IPS-NIHi11 (cell line): ENCODE results near the gene ANKRD52.

Experiments
- DNase-seq: peaks from one replicate; pipeline ENCODE4 v3.0.0; 2012; ENCODE audit warnings: mixed read lengths, low spot score

The ANKRD52 gene

DNA sequence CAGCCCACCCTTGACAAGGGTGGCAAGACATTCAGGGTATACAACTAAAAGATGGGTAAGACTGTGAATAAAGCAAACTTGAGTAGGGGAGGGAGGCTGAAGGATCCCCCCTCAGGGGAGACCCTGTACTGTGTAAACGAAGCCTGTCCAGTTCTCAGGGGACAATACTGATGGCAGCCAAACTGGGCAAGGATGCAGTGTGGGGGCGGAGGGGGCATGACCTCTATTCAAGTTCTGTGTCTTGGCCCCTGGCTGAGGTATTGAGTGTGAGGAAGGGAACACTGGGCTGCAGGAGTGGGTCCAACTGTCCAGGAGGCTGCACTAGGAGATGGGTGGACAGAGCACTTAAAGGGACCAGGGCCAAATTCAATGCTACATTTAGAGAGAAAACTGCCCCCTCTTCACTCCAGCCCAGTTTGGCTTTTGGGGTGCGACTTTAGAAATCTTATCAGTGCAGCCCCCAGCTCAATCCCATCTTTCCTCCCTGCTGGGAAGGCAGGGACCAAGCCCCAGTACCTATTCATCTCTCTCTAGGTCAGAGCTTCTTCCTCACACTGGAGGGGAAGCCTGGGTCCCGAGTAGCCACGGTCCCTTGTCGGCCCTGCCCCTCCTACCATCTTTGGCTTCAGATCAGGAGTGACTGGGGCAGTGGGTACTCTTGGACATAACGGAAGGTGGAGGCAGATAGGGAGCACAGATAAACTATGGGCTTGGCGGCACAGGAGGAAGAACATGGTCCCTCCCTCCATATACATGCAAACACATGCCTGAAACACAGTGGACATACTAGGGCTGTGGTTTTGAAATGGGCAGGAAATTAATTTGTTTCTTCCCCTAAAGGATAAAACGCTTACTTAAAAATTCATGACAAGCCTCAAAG, 16.5 kb downstream of the ANKRD52 start:
- no peak for DNase-seq

DNA sequence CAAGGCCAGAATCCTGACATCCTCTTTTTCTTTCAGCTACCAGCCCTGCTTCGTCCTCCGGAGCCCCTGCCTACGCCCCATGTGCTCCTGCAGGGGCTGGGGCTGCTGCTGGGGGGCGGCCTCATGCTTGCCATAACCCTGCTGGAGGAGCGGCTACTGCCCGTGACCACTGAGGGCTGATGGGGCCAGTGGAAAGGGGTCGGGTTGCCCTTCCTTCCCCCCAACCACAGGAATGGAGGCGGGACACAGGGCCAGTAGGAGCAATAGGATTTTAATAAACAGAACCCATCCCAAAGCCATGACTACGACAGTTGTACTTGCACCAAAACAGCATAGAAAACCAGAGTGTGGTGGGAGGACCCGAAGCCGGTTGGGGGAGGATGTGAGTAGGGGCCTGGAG, 20.6 kb downstream of the ANKRD52 start:
- no peak for DNase-seq

DNA sequence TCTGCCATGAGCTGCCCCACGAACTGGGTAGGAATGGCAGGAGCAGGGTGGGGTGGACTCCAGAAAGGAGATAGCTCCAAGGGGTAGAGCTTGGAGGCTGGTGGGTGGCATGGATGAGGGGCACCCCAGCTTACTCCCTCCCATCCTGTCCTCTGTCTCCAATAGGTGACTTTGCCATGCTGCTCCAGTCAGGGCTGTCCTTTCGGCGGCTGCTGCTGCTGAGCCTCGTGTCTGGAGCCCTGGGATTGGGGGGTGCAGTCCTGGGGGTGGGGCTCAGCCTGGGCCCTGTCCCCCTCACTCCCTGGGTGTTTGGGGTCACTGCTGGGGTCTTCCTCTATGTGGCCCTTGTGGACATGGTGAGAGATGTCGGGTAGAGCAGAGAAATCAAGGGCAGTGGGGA, 21.2 kb downstream of the ANKRD52 start:
- no peak for DNase-seq

DNA sequence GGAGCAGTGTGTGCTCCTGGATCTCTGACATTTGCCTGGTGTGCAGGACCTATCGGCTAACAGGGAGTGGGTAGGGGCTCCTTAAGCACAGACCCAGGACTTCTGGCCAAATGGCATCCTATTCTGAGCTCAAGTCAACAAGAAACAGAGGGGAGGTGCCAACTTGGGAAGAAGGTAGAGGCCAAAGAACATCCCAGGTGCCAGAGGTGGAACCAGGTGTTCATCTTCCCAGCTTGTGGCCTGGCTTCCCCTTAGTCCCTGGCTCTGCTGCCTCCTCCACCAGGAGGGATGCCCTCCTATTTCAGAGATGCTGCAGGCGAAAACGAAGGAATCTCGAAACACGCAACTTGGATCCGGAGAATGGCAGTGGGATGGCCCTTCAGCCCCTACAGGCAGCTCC, 22.1 kb downstream of the ANKRD52 start:
- no peak for DNase-seq

DNA sequence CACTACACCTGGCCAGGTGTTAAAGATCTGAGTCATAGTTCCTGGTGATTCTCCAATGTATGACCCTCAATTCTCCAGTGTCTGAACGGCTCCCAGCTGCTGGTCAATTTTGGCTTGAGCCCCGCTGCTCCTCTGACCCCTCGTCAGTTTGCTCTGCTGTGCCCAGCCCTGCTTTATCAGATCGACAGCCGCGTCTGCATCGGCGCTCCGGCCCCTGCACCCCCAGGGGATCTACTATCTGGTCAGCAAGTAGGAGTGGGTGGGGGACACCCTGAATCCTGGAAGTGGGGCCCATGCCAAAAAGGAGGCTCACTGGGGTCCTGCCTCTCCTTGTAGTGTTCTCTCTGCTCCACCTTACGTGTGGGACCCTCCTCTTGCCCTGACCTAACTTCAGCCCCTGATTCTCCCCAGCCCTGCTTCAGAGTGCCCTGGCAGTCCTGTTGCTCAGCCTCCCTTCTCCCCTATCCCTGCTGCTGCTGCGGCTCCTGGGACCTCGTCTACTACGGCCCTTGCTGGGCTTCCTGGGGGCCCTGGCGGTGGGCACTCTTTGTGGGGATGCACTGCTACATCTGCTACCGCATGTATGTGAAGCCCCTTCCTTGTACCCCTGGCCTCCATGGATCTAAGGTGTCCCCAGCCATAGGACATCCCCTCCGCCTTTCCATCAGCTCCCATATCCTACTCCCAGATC, 23.3 kb downstream of the ANKRD52 start:
- no peak for DNase-seq

DNA sequence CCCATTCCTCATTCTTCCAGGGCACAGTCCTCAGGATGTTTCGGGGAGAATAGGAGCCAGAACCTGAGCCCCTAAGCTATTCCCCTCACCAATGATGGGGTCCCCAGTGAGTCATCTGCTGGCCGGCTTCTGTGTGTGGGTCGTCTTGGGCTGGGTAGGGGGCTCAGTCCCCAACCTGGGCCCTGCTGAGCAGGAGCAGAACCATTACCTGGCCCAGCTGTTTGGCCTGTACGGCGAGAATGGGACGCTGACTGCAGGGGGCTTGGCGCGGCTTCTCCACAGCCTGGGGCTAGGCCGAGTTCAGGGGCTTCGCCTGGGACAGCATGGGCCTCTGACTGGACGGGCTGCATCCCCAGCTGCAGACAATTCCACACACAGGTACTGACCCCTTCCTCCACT, 27.0 kb downstream of the ANKRD52 start:
- DNase-seq, result no peak

DNA sequence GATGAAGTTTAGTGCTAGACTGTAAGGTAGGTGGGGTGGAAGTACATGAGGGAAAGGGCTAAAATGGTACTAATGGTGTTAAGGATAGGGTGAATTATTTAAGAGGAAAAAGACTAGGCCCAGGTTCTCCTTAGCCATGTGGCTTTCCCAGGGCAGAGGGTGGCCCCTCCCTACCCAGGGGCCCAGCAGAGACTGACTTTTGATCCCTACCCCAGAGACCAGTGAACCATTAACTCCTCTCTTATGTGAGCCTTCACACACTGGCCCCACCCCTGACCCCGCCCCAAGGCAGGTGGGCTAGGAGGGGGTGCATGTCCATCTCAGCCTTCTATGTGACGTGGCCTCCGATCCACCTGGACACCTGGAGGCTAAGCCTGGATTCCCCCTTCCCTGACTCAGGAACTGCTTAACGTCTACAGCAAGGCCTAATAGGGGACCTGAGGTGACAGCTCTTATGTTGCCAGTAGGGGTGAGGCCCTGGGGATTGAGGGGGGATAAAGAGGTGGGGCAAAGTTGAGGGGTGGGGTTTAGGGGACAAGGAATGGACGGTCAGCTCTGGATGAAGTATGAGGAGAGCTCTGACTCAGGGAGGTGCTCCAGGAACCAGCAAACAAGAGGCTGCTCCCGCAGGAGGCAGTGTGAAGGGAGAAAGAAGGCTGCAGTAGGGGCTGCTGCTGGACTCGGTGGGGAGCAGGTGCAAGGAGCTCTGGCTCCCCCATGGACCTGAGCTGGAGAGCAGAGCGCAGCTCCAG, 27.6 kb downstream of the ANKRD52 start:
- DNase-seq, result peak; percentile 40

DNA sequence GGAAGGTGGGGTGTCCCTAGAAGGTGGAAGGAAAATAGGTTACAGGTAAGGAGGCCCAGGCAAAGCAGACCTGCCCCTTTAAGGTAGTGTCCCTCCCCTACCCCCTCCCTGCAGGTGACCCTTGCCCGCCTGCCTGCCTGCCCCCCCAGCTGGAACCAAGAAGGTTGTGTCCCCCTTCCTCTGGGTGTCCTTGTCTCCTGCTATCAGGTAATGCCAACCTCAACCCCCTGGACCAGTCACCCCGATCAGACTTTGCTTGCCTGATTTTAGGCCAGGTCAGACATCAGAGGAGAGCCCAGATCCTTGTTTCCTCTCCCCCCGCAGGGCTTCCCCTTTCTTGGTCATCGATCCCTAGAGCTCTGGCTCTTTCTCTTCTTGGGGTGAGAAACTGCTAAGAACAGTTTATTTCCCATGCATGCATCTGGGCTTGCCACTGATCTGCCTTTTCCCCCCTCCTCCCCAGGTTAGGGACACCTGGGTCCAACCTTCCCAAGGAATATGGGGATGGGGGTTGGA, 28.2 kb downstream of the ANKRD52 start, which contains the start of gene SLC39A5:
TSS of gene SLC39A5 (plus strand) at position 136 of the 516 bp plus-strand sequence. CDS start 1,224 bp downstream, outside the sequence.
- no peak for DNase-seq

DNA sequence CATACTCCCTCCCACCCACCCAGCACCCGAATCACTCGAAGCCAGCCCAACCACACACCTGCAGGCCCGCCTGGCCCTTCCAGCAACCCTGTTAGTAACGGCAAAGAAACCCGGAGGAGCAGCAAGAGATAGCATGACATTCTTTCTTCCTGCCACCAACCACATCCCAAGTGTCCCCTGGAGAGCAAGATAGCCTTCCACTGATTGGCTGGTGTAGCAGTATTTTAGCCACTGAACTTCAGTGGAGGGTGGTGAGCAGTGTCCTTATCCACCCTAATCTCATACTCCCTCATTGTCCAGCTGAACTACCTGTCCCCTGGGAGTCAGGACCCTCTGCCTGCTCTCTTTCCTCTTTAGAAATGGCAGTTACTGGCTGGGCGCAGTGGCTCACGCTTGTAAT, 29.1 kb downstream of the ANKRD52 start:
- no peak for DNase-seq

DNA sequence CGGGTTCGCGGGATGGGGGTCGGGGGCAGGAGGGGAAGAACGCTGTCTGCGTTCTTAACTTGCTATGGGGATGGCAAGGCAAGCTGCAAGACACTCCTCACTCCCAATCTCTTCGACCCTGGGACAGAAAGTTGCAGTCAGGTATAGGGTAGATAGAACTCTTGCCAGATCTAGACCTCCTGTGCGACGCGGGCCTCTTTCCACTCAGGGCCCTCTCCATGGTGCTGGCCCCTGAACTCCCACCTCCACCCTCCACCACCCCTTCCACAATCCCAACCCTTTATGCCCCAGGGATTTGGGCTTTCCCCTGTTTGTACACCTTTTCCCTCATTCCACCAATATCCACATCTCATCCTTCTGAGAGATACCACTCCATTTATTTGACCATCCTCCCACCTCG, 33.2 kb downstream of the ANKRD52 start:
- DNase-seq, result no peak

DNA sequence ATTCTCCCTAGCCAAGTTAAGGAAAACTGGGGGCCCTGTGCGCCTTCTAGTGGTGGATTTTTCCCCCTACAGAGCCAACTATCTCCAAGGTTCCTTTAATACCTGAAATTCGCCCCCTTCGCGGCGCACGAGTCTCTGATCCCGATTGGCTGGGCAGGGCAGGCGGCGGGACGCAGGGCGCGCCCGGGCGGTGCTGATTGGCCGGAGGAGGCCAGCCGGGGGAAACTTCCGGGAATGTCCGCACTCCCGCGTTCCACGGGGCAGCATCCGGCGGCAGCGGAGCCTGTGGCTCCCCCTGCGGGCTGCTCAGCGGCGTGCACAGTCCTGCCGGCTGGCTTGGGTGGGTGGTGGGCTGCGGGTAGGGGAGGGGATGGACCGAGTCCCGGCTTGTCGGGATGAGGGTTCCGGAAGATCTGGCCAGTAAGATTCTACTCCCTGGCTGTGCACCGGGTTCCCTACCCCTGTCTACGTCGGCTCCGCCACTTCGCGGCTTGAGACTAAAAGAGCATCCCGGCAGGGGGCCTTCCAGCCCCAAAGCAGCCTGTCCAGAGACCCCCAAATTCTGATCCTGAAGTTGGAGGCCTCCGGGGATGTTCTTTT, 34.0 kb downstream of the ANKRD52 start, which contains the start of gene NABP2:
TSS of gene NABP2 (plus strand) at position 241 of the 600 bp plus-strand sequence. CDS start 515 bp downstream, outside the sequence.
- DNase-seq, result peak; percentile 100

DNA sequence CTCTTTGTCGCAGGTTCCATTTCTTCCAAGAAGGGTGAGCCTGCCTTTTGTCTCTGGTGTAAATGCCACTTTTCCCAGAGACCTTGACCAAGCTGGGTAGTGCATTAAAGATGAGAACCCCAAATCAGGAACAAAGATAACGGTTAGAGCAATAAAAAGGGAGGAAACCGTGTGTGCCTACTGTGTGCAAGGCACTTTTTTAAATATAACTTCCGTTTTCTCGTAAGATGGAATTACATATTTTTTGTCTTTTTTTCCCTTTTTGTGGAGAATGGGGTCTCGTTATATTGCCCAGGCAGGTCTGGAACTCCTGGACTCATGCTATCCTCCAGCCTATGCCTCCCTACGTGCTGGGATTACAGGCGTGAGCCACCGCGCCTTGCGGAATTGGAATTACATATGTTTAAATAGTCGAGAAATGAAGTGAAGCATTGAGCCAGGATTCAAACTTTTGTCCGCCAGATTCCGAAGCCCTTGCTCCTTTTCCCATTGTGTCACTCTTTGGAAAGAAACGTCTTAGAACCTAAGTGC, 34.5 kb downstream of the ANKRD52 start:
- DNase-seq, result no peak

DNA sequence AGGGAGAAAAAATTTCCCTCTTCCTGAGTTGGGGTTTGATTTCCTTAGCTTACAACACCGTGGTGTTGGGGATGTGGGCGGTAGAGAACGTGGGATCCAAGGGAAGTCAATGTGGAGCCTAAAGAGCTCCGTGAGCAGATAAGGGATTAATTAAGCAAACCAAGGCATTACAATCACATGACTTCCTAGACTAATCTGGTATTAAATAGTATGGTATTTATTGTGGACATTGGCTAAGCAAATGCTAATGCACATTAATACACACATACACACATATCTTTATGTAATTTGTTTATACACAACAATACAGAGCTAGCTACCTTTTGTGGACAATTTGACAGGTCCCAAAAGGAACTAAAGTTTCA, 35.7 kb downstream of the ANKRD52 start:
- DNase-seq, result no peak

DNA sequence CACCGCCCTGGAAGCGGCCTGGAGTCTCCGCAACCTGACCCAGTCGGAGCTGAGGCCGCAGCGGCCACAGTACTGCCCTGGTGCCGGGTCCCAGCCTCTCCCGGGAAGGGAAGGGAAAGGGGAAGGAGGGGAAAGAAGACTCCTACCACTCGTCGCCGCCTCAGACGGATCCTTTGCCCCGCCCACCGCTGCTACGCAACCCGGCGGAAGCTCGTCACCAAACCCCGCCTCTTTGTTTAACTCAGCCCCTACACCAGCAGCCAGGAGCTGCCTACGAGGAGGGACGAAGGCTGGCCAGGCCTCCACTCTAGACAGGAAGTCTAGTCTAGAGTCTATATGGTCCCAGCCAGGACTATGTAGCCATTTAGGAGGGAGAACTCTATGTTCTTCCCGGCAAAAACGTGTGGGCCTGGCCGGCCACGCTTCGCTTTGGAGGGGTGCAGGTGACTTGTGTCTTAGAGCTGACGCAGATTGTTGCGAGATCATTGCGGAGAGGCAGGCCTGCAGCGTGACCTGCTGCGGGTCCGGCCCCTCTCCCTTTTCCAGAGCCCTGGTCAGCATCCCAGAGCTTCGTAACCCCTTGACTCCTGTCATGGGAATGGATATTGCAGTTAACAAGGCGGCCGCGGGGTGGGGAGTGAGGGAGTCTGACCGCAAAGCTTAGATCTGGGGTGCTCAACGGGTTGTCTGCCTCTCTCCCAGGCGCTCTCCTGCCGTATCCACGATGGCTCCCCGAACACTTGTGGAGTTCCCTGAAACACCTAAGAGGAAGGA, 36.2 kb downstream of the ANKRD52 start, which contains the start of gene RNF41:
TSS of gene RNF41 (minus strand) at position 166 of the 774 bp plus-strand sequence. CDS start 7,875 bp downstream, outside the sequence.
- peak; percentile 96 for DNase-seq

DNA sequence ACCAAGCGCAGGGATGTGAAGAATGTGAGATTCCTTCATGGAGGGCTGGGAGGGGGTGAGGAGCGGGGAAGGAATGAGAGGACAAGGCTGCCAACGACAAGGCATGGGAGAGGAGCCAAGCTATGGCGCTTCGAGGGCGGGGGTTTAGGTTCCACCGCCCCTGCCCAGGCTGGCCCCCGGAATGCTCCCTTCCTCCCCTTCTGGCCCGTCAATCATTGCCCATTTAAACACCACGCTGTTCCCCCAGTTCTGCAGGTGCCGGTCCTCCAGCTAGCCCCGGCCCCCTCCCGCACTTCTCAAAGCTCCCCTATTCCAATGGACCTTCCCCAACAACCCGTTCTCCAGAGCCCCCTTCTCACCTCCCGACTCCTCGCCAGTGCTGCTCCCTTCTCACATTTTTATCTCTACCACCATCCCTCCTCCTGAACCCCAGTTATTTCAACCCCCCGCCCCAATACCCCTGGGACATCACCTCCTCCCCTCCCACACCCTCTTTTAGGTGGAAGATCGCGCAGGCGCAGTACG, 36.9 kb downstream of the ANKRD52 start:
- peak; percentile 79 for DNase-seq

DNA sequence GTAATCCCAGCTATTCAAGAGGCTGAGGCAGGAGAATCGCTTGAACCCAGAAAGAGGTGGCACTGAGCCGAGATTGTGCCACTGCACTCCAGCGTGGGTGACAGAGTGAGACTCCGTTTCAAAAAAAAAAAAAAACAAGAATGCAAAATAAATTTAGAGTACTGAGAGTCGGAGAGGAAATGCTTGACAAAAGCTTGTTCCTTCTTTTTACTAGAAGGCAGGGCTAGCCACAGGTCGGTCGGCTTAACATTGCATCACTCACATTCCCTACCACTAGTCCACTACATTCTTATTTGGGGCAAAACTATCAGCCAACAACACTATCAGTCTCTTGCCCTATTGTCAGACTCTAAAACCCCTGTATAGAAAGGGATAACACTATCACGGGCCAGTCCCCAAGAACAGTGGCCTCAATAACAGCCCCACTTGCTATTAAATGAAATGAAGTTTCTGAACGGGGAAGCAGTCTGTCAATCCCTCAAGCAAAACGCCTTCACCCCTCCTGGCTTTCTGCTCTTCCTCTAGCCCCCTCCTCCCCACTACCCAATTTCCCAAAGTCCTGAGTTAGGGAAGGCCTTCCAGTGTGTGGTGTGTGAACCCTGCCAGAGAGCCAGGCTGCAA, 37.5 kb downstream of the ANKRD52 start:
- DNase-seq, result no peak

DNA sequence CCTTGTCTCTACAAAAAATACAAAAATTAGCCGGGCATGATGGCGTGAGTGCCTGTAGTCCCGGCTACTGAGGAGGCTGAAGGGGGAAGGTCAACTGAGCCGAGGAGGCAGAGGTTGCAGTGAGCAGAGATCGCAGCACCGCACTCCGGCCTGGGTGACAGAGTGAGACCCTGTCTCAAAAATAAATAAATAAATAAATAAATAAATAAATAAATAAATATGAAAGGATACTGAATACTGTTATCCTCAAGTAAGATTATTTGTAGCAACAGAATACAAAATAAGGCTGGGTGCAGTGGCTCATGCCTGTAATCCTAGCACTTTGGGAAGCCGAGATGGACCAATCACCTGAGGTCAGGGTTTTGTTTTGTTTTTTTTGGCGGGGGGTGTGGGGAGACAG, 38.3 kb downstream of the ANKRD52 start:
- DNase-seq, result no peak

DNA sequence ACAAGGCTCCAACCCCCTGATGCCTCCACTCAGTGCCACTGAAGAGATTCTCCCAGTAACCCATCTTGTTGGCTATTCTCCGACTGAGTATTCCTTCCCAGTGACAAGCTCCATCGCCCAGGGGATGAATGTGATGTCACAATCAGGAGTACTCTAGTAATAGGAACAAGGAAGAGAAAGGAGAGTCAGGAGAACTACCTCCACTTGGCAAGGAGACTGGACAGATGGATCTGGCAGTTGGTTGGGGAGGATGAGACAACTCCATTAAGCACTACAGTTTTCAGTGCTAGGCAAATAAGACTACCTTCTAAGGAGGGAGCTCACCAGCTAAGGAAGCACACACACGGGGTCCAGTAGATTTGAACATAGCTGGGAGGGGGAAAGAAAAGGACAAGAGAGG, 41.7 kb downstream of the ANKRD52 start:
- DNase-seq, result no peak

DNA sequence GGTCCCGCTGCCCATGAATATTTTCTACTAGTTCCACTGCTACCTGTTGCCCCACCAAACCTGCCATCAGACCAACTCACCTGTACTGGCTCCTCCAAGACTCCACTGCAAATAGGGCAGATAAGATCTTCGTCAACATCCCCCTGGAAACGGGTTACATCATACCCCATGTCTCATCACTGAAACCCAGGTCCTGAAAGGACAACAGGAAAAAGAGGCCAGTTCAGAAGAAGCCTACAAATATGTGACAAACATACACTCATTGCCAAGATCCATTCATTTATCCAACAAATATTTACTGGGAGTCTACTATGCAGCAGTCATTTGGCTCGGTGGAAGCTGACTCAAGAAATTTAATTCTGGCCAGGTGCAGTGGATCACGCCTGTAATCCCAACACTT, 44.3 kb downstream of the ANKRD52 start:
- no peak for DNase-seq

DNA sequence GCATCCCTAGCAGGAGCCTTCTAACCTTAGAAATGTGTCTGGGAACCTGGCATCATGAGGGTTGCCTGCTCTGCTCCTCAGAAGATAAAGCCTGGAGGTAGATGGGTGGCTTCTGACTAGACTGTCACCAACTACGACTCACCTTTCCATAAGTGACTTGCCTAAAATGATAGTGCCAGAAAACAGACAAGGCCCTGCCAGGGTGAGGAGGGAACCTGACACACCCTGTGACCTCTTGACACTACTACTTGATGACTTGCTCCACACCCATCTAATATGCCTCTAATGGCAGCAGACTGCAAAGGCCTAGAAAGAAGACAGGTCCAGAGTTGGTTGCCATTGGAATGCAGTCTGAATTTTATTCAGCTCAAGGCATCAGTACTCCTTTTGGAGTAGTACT, 45.8 kb downstream of the ANKRD52 start:
- no peak for DNase-seq
